HG03175 (cell line): ENCODE measurements around the gene PLSCR5.

Source experiments
- ATAC-seq: cut with Tn5 transposase; IDR thresholded peaks from one replicate; pipeline ENCODE4 v1.9.1; 2021; ENCODE audit warnings: mild to moderate bottlenecking, moderate library complexity; ENCODE audit not compliant: unreplicated experiment

PLSCR5 gene

DNA sequence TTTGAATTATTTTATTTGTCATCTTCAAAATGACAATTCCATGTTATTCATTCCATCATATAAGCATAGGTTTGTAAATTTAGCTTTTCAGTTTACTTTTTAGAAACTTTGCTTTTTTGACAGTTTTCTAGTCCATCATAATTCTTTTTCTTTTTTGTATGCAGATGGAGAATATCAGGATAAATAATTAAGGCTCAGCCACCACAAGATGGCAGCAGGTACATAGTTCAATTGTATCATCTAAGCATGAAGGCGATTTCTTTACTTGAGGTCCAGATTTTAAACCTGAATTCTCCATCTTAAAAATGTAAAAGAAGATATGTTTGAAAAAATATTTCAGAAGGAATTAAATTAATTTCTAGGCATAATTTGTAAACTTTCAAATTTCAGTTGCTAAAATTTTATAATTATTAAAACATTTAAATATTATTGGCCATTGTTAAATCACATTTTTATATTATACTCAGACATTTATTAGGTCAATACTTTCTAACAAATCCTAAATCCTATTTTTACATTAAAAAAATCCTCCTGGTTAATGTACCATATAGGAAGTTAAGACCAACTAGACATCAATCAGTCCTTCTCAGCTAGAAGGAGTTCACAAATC is 15.1 kb downstream of the PLSCR5 start:
- no peak for ATAC-seq

DNA sequence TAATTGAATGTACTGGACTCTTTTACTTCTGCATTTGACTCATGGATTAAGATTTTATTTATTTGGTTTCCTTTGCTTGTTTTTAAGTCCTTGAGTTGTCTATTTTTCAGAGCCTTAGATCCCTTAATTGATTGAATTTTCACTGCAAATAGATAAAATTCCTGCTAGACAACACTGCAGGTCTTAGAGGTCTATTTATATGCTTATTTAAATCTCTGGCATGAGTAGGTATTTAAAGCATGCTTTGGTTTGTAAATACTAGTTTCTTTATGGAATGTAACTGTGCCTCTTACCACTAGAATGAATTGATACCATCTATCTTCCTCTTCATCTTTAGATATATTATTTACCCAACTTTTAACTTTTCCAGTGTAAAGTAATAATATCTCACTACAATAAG is 20.0 kb downstream of the PLSCR5 start:
- ATAC-seq, result no peak

DNA sequence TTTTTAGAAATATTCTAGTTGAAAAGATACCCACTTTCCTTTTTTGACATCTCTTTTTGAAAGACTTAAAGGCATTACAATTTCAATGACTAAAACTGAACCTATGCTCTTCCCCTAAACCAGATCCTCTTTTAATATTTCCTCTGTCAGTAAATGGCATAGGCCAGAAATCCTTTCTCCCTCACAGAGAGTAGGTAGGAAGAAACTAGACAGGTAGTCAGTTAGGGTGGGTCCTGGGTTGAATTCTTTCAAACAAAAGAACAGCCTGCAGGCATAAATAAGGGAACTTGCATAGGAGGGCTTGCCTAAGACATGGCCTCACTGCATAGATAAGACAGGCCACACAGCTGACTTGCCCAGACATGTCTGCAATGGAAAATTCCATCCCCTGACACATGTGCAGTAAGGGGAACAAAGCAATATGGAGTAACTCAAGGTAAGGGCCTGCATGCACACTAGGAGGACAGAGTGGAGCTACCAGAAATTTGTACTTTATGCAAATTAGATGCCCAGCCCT is 23.1 kb downstream of the PLSCR5 start:
- ATAC-seq, result no peak

- no peak for ATAC-seq
Observed at GRCh38 chr3:146581080-146581601, 24.0 kb downstream of the PLSCR5 start.

DNA sequence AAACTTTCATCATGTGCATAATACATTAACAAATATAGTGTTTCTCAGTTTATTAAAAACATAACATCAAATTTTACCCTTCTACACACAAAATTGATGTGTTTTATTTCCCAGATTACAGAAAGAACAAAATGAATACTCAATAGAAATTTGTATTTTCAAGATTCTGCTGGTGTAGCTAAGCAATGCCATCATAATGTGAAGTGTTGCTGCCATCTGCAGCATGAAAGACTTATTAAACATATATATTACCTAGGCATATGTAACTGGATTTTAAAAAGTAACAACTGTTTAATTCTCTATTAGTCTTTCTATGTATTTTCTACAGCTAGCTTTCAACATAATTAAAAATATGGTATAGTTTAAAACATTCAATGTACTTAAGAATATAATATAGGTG is 27.5 kb downstream of the PLSCR5 start:
- ATAC-seq, result peak; percentile 66

DNA sequence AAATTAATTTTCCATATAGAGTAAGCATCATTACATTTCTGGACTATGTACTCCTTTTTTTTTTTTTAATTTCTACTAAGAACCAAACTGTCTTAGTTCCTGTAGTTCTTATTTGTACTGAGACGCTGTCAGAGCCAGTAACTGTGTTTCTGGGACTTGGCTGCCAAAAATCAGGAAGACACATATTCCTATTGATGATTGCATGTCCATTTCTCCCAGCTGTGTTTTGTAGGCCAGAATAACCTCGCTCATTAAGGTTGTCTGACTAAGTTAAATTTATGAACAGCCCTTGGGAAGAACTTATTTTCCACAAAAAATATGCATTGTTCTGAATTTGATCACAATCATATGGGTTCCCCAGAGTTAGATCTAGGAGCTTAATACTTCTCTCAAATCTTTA is 29.5 kb downstream of the PLSCR5 start:
- ATAC-seq, result no peak

DNA sequence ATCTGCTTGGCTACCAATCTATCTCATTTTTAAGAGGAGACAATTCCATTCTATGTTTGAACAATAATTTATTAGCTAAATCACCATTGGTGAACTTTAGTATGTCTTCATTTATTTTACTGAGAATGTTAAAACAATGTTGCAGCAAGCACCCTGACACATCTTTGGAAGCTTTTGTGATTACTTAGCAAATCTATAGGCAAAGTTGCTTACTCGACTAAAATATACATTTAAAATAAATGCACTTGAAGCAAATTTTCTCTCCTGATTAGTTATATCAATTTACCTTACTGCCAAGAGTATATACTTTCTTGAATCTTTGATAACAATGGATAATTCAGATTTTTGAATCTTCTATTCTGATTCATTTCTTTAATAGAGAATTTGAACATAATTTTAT is 31.0 kb downstream of the PLSCR5 start:
- no peak for ATAC-seq

DNA sequence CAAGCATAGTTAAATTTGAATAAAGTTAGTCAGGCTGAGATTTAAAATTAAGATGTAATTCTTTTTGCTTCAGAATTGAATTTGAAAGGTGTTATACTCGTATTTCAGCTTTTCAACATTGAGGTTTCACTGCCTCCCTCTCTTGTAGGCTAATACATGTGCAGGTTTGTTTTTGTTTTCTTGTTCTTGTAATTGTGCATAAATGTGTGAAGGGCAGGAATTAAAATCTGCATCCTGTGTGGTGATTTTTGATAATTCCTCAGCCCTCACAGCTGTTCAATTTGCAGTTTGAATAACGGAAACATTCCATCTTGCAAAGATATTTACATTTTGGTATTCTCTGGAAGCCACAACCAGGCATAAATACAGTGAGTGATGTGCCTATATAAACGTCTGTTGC is 35.8 kb downstream of the PLSCR5 start:
- ATAC-seq, result no peak

DNA sequence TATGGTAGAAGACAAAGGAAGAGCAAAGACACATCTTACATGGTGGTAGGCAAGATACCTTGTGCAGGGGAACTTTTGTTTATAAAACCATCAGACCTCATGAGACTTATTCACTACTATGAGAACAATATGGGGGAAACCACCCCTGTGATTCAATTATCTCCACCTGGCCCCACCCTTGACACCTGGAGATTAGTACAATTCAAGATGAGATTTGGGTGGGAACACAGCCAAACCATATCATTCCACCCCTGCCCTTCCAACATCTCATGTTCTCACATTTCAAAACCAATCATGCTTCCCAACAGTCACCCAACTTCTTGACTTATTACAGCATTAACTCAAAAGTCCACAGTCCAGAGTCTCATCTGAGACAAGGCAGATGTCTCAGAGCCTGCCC is 39.0 kb downstream of the PLSCR5 start:
- ATAC-seq, result no peak

DNA sequence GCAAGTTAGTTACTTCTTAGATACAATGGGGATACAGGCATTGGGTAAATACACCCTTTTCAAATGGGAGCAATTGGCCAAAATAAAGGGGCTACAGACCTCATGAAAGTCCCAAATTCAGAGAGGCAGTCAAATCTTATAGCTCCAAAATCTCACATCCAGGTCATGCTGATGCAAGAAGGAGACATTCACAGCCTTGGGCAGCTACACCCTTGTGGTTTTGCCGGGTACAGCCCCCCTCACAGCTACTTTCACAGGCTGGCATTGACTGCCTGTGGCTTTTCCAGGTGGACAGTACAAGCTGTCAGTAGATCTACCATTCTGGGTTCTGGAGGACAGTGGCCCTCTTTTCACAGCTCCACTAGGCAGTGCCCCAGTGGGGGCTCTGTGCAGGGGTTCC is 43.3 kb downstream of the PLSCR5 start:
- ATAC-seq, result no peak

GRCh38 chr3:146561463-146561862 is 43.7 kb downstream of the PLSCR5 start:
- ATAC-seq, result no peak

DNA sequence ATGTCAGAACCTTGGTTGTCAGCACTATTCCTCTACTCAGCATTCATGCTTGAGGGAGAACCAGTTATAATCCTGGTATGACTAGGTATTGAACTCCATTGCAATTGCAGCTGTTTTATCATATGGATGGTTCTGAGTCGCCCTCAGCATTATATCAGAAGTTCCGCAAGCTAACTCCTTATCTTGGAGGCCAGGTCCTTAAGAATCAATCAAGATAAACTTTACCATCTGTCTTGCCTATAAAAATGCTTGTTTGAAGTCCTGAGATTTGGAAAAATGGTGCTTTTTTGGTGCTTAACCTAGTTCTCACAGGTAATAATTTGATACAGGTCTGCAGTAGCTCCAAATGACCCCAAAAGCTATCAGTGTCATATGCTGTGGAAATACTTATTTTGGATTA is 44.5 kb downstream of the PLSCR5 start:
- ATAC-seq, result no peak

DNA sequence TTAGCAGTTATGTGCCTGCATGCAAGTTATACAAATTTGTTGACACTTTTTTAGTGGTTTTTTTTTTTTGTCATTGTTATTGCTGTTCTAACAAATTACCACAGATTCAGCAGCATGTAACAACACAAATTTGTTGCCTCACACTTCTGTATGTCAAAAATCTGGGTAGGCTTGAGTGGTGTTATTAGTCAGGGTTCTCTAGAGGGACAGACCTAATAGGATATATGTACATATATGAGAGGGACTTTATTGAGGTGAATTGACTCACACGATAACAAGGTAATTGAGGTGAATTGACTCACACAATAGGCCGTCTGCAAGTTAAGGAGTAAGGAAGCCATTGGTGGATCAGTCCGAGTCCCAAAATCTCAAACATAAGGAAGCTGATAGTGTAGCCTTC is 45.8 kb downstream of the PLSCR5 start:
- ATAC-seq, result no peak

DNA sequence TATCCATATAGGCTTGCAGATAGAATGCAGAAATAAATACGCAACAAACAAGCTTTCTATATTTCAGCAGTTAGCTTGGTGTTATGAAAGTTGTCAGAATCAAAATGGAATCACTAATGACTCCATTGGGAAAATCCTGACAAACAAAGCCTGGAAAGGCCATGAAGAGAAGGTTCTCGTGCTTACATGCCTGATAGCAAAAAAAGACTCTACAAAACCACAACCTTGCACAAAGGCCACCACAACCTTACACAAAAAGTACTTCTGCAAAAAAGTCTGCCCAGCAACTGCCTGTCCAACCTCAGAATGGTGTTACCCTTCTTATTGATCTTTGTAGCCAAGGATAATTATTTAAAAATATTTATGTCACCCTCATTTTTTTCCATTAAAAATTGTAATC is 46.4 kb downstream of the PLSCR5 start:
- no peak for ATAC-seq

GRCh38 chr3:146557745-146558144 is 47.4 kb downstream of the PLSCR5 start:
- no peak for ATAC-seq

DNA sequence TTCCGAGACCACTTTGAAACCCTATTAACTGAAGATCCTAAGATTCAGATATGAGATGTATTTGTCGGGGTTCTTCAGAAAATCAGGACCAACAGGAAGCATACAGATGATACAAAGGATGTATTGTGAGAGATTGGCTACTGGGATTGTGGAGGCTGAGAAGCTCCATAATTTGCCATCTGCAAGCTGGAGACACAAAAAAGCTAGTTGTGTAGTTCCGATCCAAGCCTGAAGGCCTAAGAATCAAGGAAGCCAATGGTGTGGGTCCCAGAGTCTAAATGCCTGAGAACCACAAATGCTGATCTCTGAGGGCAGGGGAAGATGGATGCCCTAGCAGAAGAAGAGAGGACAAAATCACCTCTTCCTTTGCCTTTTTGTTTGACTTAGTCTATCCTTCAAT is 49.8 kb downstream of the PLSCR5 start:
- ATAC-seq, result no peak

DNA sequence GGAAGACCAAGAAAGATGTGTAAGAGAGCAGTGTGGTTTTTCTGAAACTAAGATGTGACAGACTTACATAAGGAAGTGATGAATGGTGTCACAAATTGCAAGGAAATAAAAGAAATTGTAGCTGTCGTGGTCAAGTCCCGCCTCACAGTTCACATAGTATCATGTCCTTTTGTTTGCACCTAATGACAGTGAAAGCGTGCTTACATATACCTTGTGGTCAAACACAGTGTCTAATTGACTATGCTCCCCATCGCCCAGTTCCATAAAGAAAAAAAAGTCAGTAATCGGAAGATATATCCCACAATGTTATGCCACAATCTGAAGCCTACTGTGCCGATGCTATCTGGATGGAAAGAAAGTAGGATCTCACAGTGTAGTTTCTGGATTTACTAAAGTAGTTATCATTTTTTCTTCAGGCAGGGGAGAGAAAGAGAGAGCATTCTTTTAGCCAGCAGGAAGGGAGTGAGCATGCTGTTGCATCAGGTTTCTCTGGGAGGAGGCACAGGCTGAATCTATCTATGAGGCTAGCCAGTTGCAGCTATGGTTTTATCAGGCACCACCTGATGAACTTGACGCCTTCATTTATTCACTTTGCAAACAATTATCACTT is 50.9 kb downstream of the PLSCR5 start:
- no peak for ATAC-seq

DNA sequence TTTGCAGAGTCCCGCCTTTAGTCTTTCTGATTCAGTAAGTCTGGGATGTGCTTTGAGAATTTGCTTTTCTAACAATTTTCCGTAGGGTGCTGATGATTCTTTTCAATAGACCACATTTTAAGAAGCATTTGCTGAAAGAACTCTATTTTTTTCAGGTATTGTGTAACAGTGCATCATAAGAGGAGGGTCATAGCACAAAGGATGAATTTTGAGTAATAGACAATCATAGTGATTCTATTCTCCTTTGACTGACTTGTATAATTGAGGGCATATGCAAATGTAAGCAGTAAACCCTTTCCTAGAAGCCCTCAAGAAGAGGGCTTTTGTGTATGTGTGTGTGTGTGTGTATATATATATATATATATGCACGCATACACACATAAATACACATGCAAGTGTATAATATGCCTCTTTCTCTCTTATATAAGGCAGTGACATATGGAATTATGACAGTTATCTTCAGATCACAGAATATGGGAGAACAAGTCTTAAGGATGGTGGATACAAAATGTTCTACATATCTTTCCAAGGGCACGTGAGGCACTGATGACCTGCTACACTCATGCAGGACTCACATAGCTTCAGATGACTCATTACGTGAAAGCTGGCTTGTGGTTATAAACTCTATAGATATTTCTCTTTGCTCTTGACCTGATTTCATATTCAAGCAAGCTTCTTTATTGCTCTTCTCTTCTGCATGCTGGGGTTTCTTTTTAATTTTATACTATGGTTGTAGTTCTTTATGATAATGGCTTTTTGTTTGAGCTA is 54.2 kb downstream of the PLSCR5 start:
- peak; percentile 97 for ATAC-seq

- no peak for ATAC-seq
Observed at GRCh38 chr3:146550070-146550615, 55.0 kb downstream of the PLSCR5 start.

- ATAC-seq, result no peak
Observed at GRCh38 chr3:146547235-146547835, 57.8 kb downstream of the PLSCR5 start.

DNA sequence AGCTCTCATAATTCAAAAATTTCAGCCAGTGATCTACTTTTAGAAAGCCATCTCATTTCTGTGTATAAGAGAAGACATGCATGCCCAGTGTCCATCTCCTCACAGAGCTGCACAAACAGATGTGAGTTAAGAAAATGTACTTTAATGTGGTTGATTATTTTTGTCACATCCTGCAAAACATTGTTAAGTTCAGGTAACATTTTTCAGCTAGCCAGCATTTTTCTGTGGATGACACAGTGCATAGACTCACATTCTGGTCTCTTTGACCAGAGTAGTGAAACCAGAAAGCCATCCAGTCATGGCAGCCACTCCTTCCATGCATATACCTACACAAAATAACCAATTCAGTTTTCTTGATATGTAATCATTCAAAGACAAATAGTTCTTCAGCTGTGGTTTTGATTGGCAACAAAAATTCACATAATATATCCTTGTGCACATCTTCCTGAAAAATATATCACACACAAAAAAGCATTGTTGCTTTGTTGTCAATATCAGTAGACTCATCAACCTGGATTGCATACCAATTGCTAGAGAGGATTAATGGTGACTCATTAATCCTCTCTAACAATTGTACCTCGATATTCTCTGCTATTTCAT is 58.7 kb downstream of the PLSCR5 start:
- no peak for ATAC-seq
